GM06990 (cell line): ENCODE measurements around the gene KCNH3.
"Not testable (repeated sequence)": the region's sequence is repeated elsewhere in the genome, so short reads cannot be mapped to it uniquely, and the experiment has no call there.

ENCODE experiments used
- DNase-seq: peaks from one replicate; pipeline ENCODE4 v3.0.0-alpha.2; 2011; ENCODE audit not compliant: insufficient read length; ENCODE audit errors: extremely low read depth
- H3K27me3 ChIP-seq: replicated peaks from 2 replicates; pipeline ENCODE4 v1.6.0; 2011; ENCODE audit warnings: low read length; ENCODE audit not compliant: control insufficient read depth, insufficient read depth
- H3K36me3 ChIP-seq: 2 replicates; pipeline ENCODE4 v1.5.1; 2011; ENCODE audit warnings: low read length; ENCODE audit not compliant: control insufficient read depth, insufficient read depth
- H3K4me3 ChIP-seq: replicated peaks from 2 replicates; pipeline ENCODE4 v1.5.1; 2011; ENCODE audit warnings: low read depth, mild to moderate bottlenecking, control low read depth, low read length
- TF ChIP-seq, protein P1 (sequence below): IDR thresholded peaks from 2 replicates; pipeline ENCODE4 v1.5.1; 2011; ENCODE audit warnings: low read length, control low read depth, mild to moderate bottlenecking, inconsistent platforms; ENCODE audit not compliant: insufficient read depth, poor library complexity, severe bottlenecking

Gene KCNH3

DNA sequence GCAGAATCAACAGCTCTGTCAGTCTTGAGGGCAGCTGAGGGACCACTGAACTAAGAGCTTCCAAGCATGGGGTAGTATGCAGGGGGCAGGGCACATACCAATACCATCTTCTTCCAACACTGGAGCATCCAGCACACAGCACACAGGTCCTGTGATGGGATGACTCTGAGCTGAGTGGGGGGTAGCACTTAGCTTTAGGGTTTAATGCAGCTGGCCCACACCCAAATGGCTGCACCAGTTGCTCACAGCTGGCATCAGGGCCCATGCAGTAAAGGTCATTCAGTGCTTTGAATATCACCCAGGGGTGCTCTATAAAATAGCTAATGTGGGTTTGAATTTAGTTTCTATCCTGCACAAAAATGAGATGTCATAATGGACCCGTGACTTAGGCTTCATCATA lies 64.9 kb downstream of the KCNH3 start:
- Histone ChIP-seq H3K4me3 (no peak overlapping the region), H3K27me3 (no peaks in the 10 kb centered on the region), H3K36me3 (peaks cover 2% of the 10 kb centered on the region)
- TF ChIP-seq, protein P1, sequence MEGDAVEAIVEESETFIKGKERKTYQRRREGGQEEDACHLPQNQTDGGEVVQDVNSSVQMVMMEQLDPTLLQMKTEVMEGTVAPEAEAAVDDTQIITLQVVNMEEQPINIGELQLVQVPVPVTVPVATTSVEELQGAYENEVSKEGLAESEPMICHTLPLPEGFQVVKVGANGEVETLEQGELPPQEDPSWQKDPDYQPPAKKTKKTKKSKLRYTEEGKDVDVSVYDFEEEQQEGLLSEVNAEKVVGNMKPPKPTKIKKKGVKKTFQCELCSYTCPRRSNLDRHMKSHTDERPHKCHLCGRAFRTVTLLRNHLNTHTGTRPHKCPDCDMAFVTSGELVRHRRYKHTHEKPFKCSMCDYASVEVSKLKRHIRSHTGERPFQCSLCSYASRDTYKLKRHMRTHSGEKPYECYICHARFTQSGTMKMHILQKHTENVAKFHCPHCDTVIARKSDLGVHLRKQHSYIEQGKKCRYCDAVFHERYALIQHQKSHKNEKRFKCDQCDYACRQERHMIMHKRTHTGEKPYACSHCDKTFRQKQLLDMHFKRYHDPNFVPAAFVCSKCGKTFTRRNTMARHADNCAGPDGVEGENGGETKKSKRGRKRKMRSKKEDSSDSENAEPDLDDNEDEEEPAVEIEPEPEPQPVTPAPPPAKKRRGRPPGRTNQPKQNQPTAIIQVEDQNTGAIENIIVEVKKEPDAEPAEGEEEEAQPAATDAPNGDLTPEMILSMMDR = no peak
- DNase-seq = no peak

DNA sequence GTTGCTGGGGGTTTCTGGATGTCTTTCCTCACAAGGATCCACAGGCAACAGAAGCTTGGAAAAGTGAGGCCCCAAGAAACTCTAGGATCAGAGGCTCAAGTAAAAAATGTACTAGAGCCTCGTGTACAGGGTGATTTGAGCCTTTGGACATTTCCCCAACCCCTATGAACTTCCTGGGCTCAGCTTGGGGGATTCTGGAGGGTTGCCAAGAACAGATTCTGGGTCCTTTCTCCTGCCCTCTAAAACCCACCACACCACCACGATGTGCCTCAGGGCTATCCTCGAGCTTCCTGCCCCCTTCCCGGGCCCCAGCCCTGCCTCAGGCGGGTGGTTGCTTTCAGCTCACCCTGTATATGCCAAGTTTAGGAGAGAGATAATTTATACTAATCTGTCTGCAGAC lies 66.0 kb downstream of the KCNH3 start:
- Histone ChIP-seq H3K27me3 (no peaks in the 10 kb centered on the region), H3K4me3 (no peak overlapping the region), H3K36me3 (peaks cover under 1% of the 10 kb centered on the region)
- no peak for DNase-seq
- TF ChIP-seq, protein P1 = no peak

DNA sequence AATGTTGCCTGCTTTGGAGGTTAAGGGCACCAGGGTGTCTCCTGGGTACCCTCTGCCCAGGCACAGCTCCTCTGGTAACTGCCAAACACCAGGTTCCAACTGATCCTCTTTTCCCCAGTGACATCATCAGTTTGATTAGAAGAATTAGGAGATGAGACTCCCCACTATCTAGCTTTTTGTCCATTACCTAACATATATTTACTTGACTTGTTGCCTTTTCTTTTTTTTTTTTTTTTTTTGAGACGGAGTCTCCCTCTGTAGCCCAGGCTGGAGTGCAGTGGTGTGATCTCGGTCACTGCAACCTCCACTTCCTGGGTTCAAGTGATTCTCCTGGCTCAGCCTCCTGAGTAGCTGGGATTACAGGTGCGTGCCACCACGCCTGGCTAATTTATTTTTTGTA lies 66.7 kb downstream of the KCNH3 start, which contains the start of gene FAM186B:
FAM186B (minus strand) TSS at position 101 of the 400 bp plus-strand sequence. CDS start 162 bp downstream, outside the sequence.
- H3K36me3 ChIP-seq, DNase-seq, H3K4me3 ChIP-seq, H3K27me3 ChIP-seq: not testable (repeated sequence)
